Endothelial cell of umbilical vein (primary cell): ENCODE data around the gene VIT. TPM values are rescaled to one million over a fixed set of nuclear protein-coding genes. Genes with fewer than 3 reads are reported as not detected.

Experiments
- BruUV-seq: library from RNA; stranded (reverse); fragments of 400-500 nt; replicated peaks from 2 replicates; lab custom pipeline; 2021; lab: Mats Ljungman, UMichigan
- CTCF ChIA-PET: fragments of 300-600, 350-600 bp; sonication (Branson Sonifier 250); formaldehyde crosslinking; loops from one replicate; lab custom pipeline; 2021; ENCODE audit warnings: antibody characterized with exemption, inconsistent platforms; lab: Charles Lee
- POLR2A ChIA-PET: fragments of 300-600, 350-600 bp; sonication (Branson Sonifier 250); formaldehyde crosslinking; loops from one replicate; lab custom pipeline; 2021; ENCODE audit warnings: antibody characterized with exemption, inconsistent platforms; lab: Charles Lee
- DNase-seq: peaks from one replicate; pipeline ENCODE4 v3.0.0-alpha.2; 2011; ENCODE audit warnings: low read depth, low spot score
- FAIRE-seq: peaks from 2 replicates; lab custom pipeline; 2011; peaks lifted over from hg19 to GRCh38; lab: Jason Lieb, UNC
- H2AFZ ChIP-seq: 2 replicates; pipeline ENCODE4 v1.6.0; 2012; ENCODE audit warnings: low read depth, low read length, control low read depth, inconsistent platforms
- H3K27ac ChIP-seq: 2 replicates; pipeline ENCODE4 v1.5.1; 2011; ENCODE audit warnings: low read depth, mild to moderate bottlenecking, control low read depth, low read length, moderate library complexity; ENCODE audit not compliant: insufficient read depth
- H3K27me3 ChIP-seq, 2 experiments: 2 replicates each; pipeline versions ENCODE4 v1.6.0 to v1.6.1; 2011; ENCODE audit warnings: low read length in 2 of 2, mixed read lengths in 1 of 2; ENCODE audit not compliant: control insufficient read depth in 2 of 2, insufficient read depth in 2 of 2
- H3K36me3 ChIP-seq, 2 experiments: 2 replicates in 1 of 2; 3 replicates in 1 of 2; pipeline ENCODE4 v1.5.1; 2011; ENCODE audit warnings: low read length in 2 of 2, mild to moderate bottlenecking in 1 of 2, moderate library complexity in 1 of 2; ENCODE audit not compliant: control insufficient read depth in 2 of 2, insufficient read depth in 2 of 2; ENCODE audit errors: extremely low read depth in 1 of 2
- H3K4me1 ChIP-seq: 3 replicates; pipeline ENCODE4 v1.5.1; 2011; ENCODE audit warnings: mild to moderate bottlenecking, low read length; ENCODE audit not compliant: control insufficient read depth, insufficient read depth; ENCODE audit errors: extremely low read depth
- H3K4me2 ChIP-seq: 2 replicates; pipeline ENCODE4 v1.6.1; 2011; ENCODE audit warnings: low read length, control low read depth, mixed read lengths; ENCODE audit not compliant: insufficient read depth
- H3K4me3 ChIP-seq, 3 experiments: fragments of 200-600 bp in 1 of 3; sonication (generic), shearing (Covaris generic) in 1 of 3; replicated peaks in 1 of 3; 2 replicates each; pipeline ENCODE4 v1.5.1; 2011 to 2016; ENCODE audit warnings: control low read depth in 3 of 3, low read length in 3 of 3, mild to moderate bottlenecking in 2 of 3, inconsistent platforms in 1 of 3, low read depth in 1 of 3, moderate library complexity in 1 of 3; ENCODE audit not compliant: insufficient read depth in 1 of 3
- H3K79me2 ChIP-seq: 2 replicates; pipeline ENCODE4 v1.6.0; 2012; ENCODE audit warnings: low read length, inconsistent platforms; ENCODE audit not compliant: control insufficient read depth, insufficient read depth
- H3K9ac ChIP-seq: replicated peaks from 2 replicates; pipeline ENCODE3; 2011; ENCODE audit warnings: low read length, control low read depth; ENCODE audit not compliant: insufficient read depth; ENCODE audit errors: extremely low read depth
- H3K9me1 ChIP-seq: replicated peaks from 3 replicates; pipeline ENCODE4 v1.6.0; 2011; ENCODE audit warnings: mild to moderate bottlenecking, low read length; ENCODE audit not compliant: control insufficient read depth, insufficient read depth; ENCODE audit errors: extremely low read depth
- H3K9me3 ChIP-seq: replicated peaks from 2 replicates; pipeline ENCODE4 v1.5.1; 2012; ENCODE audit warnings: low read length, inconsistent platforms; ENCODE audit not compliant: control insufficient read depth, insufficient read depth
- H4K20me1 ChIP-seq: replicated peaks from 2 replicates; pipeline ENCODE3; 2011; ENCODE audit warnings: mild to moderate bottlenecking, low read length; ENCODE audit not compliant: control insufficient read depth, insufficient read depth; ENCODE audit errors: extremely low read depth
- EZH2 ChIP-seq: IDR thresholded peaks from 2 replicates; pipeline ENCODE4 v1.6.1; 2012; ENCODE audit warnings: borderline replicate concordance, low read depth, mild to moderate bottlenecking, moderate library complexity, low read length, inconsistent platforms; ENCODE audit not compliant: severe bottlenecking
- FOS ChIP-seq: IDR thresholded peaks from 2 replicates; pipeline ENCODE4 v1.6.1; 2011; ENCODE audit warnings: mild to moderate bottlenecking, low read length, moderate library complexity, borderline replicate concordance; ENCODE audit not compliant: insufficient read depth
- GATA2 ChIP-seq: IDR thresholded peaks from 2 replicates; pipeline ENCODE4 v1.7.0; 2011; ENCODE audit warnings: low read depth, mild to moderate bottlenecking, moderate library complexity, mixed read lengths, low read length; ENCODE audit not compliant: insufficient read length, insufficient read depth
- JUN ChIP-seq: IDR thresholded peaks from 2 replicates; pipeline ENCODE4 v1.6.1; 2011; ENCODE audit warnings: borderline replicate concordance, low read depth; ENCODE audit not compliant: insufficient read length, insufficient read depth
- MYC ChIP-seq: IDR thresholded peaks from one replicate; pipeline ENCODE4 v1.6.1; 2011; ENCODE audit warnings: mild to moderate bottlenecking, low read depth, low read length
- POLR2A ChIP-seq: IDR thresholded peaks from 2 replicates; pipeline ENCODE4 v1.6.1; 2012; ENCODE audit warnings: low read depth, mild to moderate bottlenecking, control low read depth, low read length
- POLR2AphosphoS5 ChIP-seq: IDR thresholded peaks from 2 replicates; pipeline ENCODE4 v1.6.1; 2012; ENCODE audit warnings: low read depth, mild to moderate bottlenecking, control low read depth, low read length, moderate library complexity; ENCODE audit not compliant: insufficient read depth
- dilution Hi-C: fragments of 300-500 bp; cut with MboI; formaldehyde crosslinking; loops from one replicate; pipeline ENCODE4 v1.15.0; 2019; ENCODE audit warnings: low sequenced_read_pairs; ENCODE audit not compliant: extremely low pct_ligation_motif_present
- intact Hi-C: fragments of 100-400 bp; cut with micrococcal nuclease; formaldehyde crosslinking; loops from one replicate; pipeline ENCODE4 v1.10.0; 2022
- polyA plus RNA-seq, 4 experiments: library from polyadenylated mRNA; depleted of rRNA in 3 of 4; stranded (reverse) in 3 of 4; unstranded in 1 of 4; fragments of >200 nt; gene quantifications; 2 replicates each; pipeline versions ENCODE4 v1.2.1 to v1.2.3, GENCODE V29; 2011 to 2012; ENCODE audit warnings: missing spikeins in 1 of 4
- total RNA-seq: library from RNA; stranded (reverse); gene quantifications from 2 replicates; pipeline ENCODE4 v1.2.3, GENCODE V29; 2021
- TF ChIP-seq, protein P1 (sequence below): IDR thresholded peaks from 2 replicates; pipeline ENCODE4 v1.6.1; 2011; ENCODE audit not compliant: insufficient read depth, insufficient read length
- TF ChIP-seq, protein P2 (sequence below), 2 donors: IDR thresholded peaks; 1 replicate in 1 of 2; 2 replicates in 1 of 2; pipeline ENCODE4 v1.5.1; 2011; ENCODE audit warnings: low read length in 2 of 2, mild to moderate bottlenecking in 2 of 2, moderate library complexity in 2 of 2, control low read depth in 1 of 2, inconsistent platforms in 1 of 2, low read depth in 1 of 2; ENCODE audit not compliant: insufficient read depth in 1 of 2; ENCODE audit errors: extremely low read depth in 1 of 2

The VIT gene
- total and polyA plus RNA-seq, 2 donors (not counting 3 experiments of a cell fraction or from before 2014, with no cell fraction given) = 0.54 to 0.88 TPM

DNA sequence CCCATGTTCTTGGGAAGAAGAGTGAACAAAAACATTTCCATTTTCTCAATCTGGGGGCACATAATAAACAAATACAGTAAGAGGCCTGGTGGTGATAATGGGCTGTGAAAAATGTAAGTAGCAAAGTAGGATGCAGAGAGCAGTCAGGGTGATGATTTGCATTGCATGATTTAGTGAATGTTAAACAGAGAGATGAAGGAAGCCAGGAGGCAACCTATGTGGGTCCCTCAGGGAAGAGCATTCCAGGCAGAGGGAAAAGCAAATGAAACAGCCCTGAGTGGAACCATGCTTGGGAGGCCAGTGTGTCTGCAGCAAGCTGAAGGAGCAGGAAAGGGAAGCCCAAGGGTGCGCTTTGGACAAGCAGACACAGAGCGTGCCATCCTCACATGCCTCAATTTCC is 5.4 kb downstream of the VIT start:
- Histone ChIP-seq H3K9ac (no peak overlapping the region), H3K4me1 (peaks cover 15% of the 10 kb centered on the region), H3K79me2 (no peaks in the 10 kb centered on the region), H3K36me3 (no peaks in the 10 kb centered on the region), H3K4me2 (no peak overlapping the region), H4K20me1 (no peaks in the 10 kb centered on the region), H3K27me3 (no peaks in the 10 kb centered on the region), H3K27ac (no peak overlapping the region), H2AFZ (no peak overlapping the region), H3K9me3 (no peaks in the 10 kb centered on the region), H3K4me3 (no peak overlapping the region), H3K9me1 (no peaks in the 10 kb centered on the region)
- intact Hi-C loops (no loop called here), dilution Hi-C loops (no loop called here)
- DNase-seq (no peak), FAIRE-seq (no peak)
- POLR2A ChIA-PET = no interaction called here
- TF ChIP-seq, protein P1, sequence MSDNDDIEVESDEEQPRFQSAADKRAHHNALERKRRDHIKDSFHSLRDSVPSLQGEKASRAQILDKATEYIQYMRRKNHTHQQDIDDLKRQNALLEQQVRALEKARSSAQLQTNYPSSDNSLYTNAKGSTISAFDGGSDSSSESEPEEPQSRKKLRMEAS = no peak
- no peak for TF ChIP-seq EZH2
- no peak for TF ChIP-seq MYC
- no peak for TF ChIP-seq POLR2A
- no peak for TF ChIP-seq JUN
- TF ChIP-seq, protein P2, sequence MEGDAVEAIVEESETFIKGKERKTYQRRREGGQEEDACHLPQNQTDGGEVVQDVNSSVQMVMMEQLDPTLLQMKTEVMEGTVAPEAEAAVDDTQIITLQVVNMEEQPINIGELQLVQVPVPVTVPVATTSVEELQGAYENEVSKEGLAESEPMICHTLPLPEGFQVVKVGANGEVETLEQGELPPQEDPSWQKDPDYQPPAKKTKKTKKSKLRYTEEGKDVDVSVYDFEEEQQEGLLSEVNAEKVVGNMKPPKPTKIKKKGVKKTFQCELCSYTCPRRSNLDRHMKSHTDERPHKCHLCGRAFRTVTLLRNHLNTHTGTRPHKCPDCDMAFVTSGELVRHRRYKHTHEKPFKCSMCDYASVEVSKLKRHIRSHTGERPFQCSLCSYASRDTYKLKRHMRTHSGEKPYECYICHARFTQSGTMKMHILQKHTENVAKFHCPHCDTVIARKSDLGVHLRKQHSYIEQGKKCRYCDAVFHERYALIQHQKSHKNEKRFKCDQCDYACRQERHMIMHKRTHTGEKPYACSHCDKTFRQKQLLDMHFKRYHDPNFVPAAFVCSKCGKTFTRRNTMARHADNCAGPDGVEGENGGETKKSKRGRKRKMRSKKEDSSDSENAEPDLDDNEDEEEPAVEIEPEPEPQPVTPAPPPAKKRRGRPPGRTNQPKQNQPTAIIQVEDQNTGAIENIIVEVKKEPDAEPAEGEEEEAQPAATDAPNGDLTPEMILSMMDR (IDR thresholded peaks at IDR 0.05; ENCODE audit: extremely low read depth in 1 of 2, insufficient read depth in 1 of 2, low read depth in 1 of 2, low read length in 2 of 2) = no peak
- TF ChIP-seq GATA2 = no peak
- TF ChIP-seq POLR2AphosphoS5 = no peak
- no peak for TF ChIP-seq FOS
- CTCF ChIA-PET = interaction anchor here (1.3 kb wide), 1 partner anchor 24 kb away, joined by 5 read pairs; no protein-coding TSS in a partner anchor
- no TSS peak for BruUV-seq
